K562 (cell line): ENCODE data around the gene CAPZA1. TPM values are rescaled to one million over a fixed set of nuclear protein-coding genes. Genes with fewer than 3 reads are reported as not detected.

ENCODE experiments used
- GTF2F1 ChIP-seq: IDR thresholded peaks from 2 replicates; pipeline ENCODE4 v1.6.1; 2011; ENCODE audit warnings: low read depth, low read length, improper control_type of control experiment
- NR1H2 ChIP-seq: sonication (generic); formaldehyde crosslinking; IDR thresholded peaks from 2 replicates; pipeline ENCODE4 v1.4.0; 2020; ENCODE audit warnings: mild to moderate bottlenecking, missing genetic modification reagents
- POLR3G ChIP-seq: IDR thresholded peaks from 2 replicates; pipeline ENCODE4 v1.6.1; 2011; ENCODE audit not compliant: insufficient read length, insufficient replicate concordance; ENCODE audit errors: extremely low read depth
- TBL1XR1 ChIP-seq, 2 experiments: IDR thresholded peaks; 2 replicates each; pipeline ENCODE4 v1.6.1; 2012; ENCODE audit warnings: improper control_type of control experiment in 2 of 2, low read length in 2 of 2, mild to moderate bottlenecking in 1 of 2
- TEAD4 ChIP-seq, 2 experiments: sonication (generic) in 1 of 2; formaldehyde crosslinking in 1 of 2; IDR thresholded peaks; 2 replicates each; pipeline versions ENCODE4 v1.6.1 to v1.8.0; 2012 to 2022; ENCODE audit warnings: borderline replicate concordance in 1 of 2, inconsistent platforms in 1 of 2, low read length in 1 of 2, mild to moderate bottlenecking in 1 of 2, missing genetic modification reagents in 1 of 2
- ZFP36 ChIP-seq: fragments of 150-350 bp; IDR thresholded peaks from 2 replicates; pipeline ENCODE4 v1.6.1; 2018; ENCODE audit warnings: low read length, low read depth; ENCODE audit not compliant: partially characterized antibody
- ZNF253 ChIP-seq: fragments of 250-450 bp; sonication (Bioruptor Pico); conservative IDR thresholded peaks from 2 replicates; pipeline ENCODE4 v1.6.1; 2021; ENCODE audit warnings: mild to moderate bottlenecking
- polyA plus RNA-seq, 8 experiments: library from polyadenylated mRNA; depleted of rRNA in 4 of 8; stranded (reverse) in 5 of 8; unstranded in 3 of 8; fragments of >200 nt; fragmentation: Nextera tagmentation in 2 of 8; fragmentation: Illumina TruSeq in 1 of 8; extraction: Ambion mirVana in 2 of 8; extraction: Trizol in 1 of 8; gene quantifications; 2 replicates each; pipeline versions ENCODE4 v1.2.1 to v1.2.3, GENCODE V29; 2011 to 2014; ENCODE audit warnings: inconsistent platforms in 1 of 8, missing spikeins in 1 of 8
- total RNA-seq, 7 experiments: library from RNA; depleted of rRNA in 6 of 7; stranded (reverse); fragments of >200 nt in 6 of 7; fragmentation: Illumina TruSeq in 2 of 7; extraction: Trizol in 2 of 7; gene quantifications; 2 replicates each; pipeline versions ENCODE4 v1.2.1 to v1.2.3, GENCODE V29; 2011 to 2021; ENCODE audit warnings: low replicate concordance in 1 of 7
- TF ChIP-seq, protein P1 (sequence below): fragments of 200-800 bp; sonication (Bioruptor generic); IDR thresholded peaks from 2 replicates; pipeline ENCODE4 v1.6.1; 2017; ENCODE audit warnings: missing genetic modification characterization, missing compliant biosample characterization
- TF ChIP-seq, protein P2 (sequence below): fragments of 450-650 bp; formaldehyde crosslinking; IDR thresholded peaks from 2 replicates; pipeline ENCODE4 v1.4.0; 2020; ENCODE audit warnings: mild to moderate bottlenecking, mixed read lengths
- TF ChIP-seq, protein P3 (sequence below), 2 experiments: fragments of 450-650 bp; formaldehyde crosslinking in 1 of 2; IDR thresholded peaks; 2 replicates each; pipeline versions ENCODE4 v1.4.0 to v1.6.1; 2014 to 2020; ENCODE audit warnings: mild to moderate bottlenecking in 2 of 2, borderline replicate concordance in 1 of 2, low read depth in 1 of 2
- TF ChIP-seq, protein P4 (sequence below): fragments of 250-450 bp; sonication (Bioruptor Pico); IDR thresholded peaks from 2 replicates; pipeline ENCODE4 v1.5.0; 2022; ENCODE audit warnings: mild to moderate bottlenecking

The CAPZA1 gene
- total and polyA plus RNA-seq, 9 of the 15 experiments (the other 6 are each of a cell fraction or from before 2014, with no cell fraction given): 237 to 1,020 (median 306) TPM

DNA sequence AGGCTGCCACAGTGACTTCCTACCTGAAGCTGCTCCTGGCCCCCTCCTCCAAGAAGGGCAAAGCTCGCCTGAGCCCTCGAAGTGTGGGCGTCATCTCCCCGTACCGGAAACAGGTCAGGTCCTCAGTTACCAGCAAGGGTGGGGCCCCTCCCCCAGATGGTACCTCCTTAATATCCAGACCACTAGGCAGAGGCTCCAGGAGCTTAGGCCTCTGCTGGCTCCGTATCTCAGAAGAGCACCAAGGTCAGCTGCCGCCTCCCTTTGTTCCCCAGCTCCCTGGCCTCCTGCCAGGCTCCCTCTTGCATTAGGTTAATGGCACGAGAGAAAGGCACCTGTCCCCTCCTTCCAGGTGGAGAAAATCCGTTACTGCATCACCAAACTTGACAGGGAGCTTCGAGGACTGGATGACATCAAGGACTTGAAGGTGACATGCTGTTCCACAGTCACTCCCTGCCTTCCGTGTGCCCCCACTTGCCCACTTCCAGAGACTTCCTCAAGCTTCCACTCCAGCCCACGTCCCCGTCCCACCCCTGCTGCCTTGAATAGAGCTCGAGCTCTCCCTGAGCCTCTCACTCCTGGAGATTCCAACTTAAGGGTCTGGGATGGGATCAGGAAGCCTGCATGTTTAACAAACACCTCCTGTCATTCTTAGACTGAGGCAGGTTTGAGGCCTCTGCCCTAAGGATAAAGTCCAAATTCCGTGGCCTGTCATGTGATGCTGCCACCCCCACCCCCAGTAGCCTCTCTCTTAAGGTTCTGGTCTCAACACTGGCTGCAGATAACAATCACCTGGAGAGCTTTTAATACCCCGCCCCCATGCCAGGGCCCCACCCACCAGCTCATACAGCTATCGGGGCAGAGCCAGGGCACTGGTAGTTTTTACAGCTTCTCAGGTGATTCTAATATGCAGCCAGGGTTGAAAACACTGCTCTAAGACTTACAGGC lies 79.0 kb downstream of the CAPZA1 start (continued):
- TF ChIP-seq, protein P1, sequence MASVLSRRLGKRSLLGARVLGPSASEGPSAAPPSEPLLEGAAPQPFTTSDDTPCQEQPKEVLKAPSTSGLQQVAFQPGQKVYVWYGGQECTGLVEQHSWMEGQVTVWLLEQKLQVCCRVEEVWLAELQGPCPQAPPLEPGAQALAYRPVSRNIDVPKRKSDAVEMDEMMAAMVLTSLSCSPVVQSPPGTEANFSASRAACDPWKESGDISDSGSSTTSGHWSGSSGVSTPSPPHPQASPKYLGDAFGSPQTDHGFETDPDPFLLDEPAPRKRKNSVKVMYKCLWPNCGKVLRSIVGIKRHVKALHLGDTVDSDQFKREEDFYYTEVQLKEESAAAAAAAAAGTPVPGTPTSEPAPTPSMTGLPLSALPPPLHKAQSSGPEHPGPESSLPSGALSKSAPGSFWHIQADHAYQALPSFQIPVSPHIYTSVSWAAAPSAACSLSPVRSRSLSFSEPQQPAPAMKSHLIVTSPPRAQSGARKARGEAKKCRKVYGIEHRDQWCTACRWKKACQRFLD (CRISPR knock-in tag): peak; percentile 84; the same call in 1 of the 2 replicates
- TF ChIP-seq, protein P2, sequence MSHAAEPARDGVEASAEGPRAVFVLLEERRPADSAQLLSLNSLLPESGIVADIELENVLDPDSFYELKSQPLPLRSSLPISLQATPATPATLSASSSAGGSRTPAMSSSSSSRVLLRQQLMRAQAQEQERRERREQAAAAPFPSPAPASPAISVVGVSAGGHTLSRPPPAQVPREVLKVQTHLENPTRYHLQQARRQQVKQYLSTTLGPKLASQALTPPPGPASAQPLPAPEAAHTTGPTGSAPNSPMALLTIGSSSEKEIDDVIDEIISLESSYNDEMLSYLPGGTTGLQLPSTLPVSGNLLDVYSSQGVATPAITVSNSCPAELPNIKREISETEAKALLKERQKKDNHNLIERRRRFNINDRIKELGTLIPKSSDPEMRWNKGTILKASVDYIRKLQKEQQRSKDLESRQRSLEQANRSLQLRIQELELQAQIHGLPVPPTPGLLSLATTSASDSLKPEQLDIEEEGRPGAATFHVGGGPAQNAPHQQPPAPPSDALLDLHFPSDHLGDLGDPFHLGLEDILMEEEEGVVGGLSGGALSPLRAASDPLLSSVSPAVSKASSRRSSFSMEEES (CRISPR knock-in tag): peak; percentile 72
- TF ChIP-seq, protein P3, sequence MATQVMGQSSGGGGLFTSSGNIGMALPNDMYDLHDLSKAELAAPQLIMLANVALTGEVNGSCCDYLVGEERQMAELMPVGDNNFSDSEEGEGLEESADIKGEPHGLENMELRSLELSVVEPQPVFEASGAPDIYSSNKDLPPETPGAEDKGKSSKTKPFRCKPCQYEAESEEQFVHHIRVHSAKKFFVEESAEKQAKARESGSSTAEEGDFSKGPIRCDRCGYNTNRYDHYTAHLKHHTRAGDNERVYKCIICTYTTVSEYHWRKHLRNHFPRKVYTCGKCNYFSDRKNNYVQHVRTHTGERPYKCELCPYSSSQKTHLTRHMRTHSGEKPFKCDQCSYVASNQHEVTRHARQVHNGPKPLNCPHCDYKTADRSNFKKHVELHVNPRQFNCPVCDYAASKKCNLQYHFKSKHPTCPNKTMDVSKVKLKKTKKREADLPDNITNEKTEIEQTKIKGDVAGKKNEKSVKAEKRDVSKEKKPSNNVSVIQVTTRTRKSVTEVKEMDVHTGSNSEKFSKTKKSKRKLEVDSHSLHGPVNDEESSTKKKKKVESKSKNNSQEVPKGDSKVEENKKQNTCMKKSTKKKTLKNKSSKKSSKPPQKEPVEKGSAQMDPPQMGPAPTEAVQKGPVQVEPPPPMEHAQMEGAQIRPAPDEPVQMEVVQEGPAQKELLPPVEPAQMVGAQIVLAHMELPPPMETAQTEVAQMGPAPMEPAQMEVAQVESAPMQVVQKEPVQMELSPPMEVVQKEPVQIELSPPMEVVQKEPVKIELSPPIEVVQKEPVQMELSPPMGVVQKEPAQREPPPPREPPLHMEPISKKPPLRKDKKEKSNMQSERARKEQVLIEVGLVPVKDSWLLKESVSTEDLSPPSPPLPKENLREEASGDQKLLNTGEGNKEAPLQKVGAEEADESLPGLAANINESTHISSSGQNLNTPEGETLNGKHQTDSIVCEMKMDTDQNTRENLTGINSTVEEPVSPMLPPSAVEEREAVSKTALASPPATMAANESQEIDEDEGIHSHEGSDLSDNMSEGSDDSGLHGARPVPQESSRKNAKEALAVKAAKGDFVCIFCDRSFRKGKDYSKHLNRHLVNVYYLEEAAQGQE (IDR thresholded peaks at IDR 0.05; ENCODE audit: borderline replicate concordance): peak; percentile 26; the same call in 1 of the 2 replicates
- TF ChIP-seq, protein P3 (CRISPR knock-in tag; IDR thresholded peaks at IDR 0.05; ENCODE audit: low read depth): peak; percentile 14; the same call in 1 of the 2 replicates
- no peak for TF ChIP-seq ZNF253
- no peak for TF ChIP-seq GTF2F1
- TF ChIP-seq ZFP36: no peak
- peak; percentile 59; the same call in 1 of the 2 replicates for TF ChIP-seq TEAD4 (IDR thresholded peaks at IDR 0.05; ENCODE audit: low read length)
- TF ChIP-seq TEAD4 (CRISPR knock-in tag; IDR thresholded peaks at IDR 0.05; ENCODE audit: borderline replicate concordance): no peak
- TF ChIP-seq, protein P4, sequence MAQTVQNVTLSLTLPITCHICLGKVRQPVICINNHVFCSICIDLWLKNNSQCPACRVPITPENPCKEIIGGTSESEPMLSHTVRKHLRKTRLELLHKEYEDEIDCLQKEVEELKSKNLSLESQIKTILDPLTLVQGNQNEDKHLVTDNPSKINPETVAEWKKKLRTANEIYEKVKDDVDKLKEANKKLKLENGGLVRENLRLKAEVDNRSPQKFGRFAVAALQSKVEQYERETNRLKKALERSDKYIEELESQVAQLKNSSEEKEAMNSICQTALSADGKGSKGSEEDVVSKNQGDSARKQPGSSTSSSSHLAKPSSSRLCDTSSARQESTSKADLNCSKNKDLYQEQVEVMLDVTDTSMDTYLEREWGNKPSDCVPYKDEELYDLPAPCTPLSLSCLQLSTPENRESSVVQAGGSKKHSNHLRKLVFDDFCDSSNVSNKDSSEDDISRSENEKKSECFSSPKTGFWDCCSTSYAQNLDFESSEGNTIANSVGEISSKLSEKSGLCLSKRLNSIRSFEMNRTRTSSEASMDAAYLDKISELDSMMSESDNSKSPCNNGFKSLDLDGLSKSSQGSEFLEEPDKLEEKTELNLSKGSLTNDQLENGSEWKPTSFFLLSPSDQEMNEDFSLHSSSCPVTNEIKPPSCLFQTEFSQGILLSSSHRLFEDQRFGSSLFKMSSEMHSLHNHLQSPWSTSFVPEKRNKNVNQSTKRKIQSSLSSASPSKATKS (CRISPR knock-in tag): no peak
- 0 out of 2 replicates have a peak, but pooled peaks have one; percentile 85 for TF ChIP-seq NR1H2 (CRISPR knock-in tag)
- no peak for TF ChIP-seq TBL1XR1 (IDR thresholded peaks at IDR 0.05; ENCODE audit: low read length in 2 of 2)
- no peak for TF ChIP-seq POLR3G
